AG09319 (cell line): Measurements from ENCODE around the gene TPCN1.

Experiments used
- DNase-seq: peaks from one replicate; pipeline ENCODE4 v3.0.0-alpha.2; 2010; ENCODE audit warnings: low read depth; ENCODE audit errors: extremely low read depth
- CTCF ChIP-seq: IDR thresholded peaks from 2 replicates; pipeline ENCODE4 v1.5.1; 2011; ENCODE audit warnings: low read depth, mild to moderate bottlenecking, inconsistent platforms, low read length, moderate library complexity

Gene TPCN1

GRCh38 chr12:113286712-113287111 lies 65.4 kb downstream of the TPCN1 start:
- TF ChIP-seq CTCF = no peak
- DNase-seq = no peak

- DNase-seq = no peak
- no peak for TF ChIP-seq CTCF
These were observed 66.1 kb downstream of the TPCN1 start for GRCh38 chr12:113287146-113287898.

GRCh38 chr12:113287899-113288282 lies 66.6 kb downstream of the TPCN1 start:
- DNase-seq = no peak
- no peak for TF ChIP-seq CTCF

- TF ChIP-seq CTCF = no peak
- DNase-seq = no peak
These were observed 68.1 kb downstream of the TPCN1 start for GRCh38 chr12:113289361-113289760.

- no peak for TF ChIP-seq CTCF
- DNase-seq = no peak
These were observed 69.2 kb downstream of the TPCN1 start for GRCh38 chr12:113290506-113290905.

- DNase-seq = no peak
- no peak for TF ChIP-seq CTCF
These were observed 70.3 kb downstream of the TPCN1 start for GRCh38 chr12:113291586-113291985.

- peak; percentile 20 for DNase-seq
- TF ChIP-seq CTCF = no peak
These were observed 70.8 kb downstream of the TPCN1 start for GRCh38 chr12:113292091-113292490.
